ENCODE data around the gene PGGHG.

DNA sequence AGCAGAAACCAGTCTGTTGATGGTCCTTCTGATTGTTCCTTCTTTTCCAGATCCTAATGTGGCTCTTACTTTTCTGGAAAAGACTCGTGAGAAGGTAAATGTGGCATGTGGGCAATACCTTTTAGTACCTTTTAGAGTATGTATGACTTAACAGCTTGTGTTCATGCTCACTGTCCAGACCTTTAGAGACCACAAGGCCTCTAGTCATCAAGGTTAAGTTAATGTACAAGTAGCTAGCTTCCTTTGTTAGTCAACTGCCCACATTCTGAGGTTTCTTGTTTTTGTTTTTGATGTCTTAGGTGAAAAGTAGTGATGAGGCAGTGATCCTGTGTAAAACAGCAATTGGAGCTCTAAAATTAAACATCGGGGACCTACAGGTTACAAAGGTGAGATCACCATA lies 44.5 kb upstream of the PGGHG start:
- TF ChIP-seq, protein P1, sequence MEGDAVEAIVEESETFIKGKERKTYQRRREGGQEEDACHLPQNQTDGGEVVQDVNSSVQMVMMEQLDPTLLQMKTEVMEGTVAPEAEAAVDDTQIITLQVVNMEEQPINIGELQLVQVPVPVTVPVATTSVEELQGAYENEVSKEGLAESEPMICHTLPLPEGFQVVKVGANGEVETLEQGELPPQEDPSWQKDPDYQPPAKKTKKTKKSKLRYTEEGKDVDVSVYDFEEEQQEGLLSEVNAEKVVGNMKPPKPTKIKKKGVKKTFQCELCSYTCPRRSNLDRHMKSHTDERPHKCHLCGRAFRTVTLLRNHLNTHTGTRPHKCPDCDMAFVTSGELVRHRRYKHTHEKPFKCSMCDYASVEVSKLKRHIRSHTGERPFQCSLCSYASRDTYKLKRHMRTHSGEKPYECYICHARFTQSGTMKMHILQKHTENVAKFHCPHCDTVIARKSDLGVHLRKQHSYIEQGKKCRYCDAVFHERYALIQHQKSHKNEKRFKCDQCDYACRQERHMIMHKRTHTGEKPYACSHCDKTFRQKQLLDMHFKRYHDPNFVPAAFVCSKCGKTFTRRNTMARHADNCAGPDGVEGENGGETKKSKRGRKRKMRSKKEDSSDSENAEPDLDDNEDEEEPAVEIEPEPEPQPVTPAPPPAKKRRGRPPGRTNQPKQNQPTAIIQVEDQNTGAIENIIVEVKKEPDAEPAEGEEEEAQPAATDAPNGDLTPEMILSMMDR (IDR thresholded peaks at IDR 0.05), result no peak
- TF ChIP-seq POLR2AphosphoS5 (IDR thresholded peaks at IDR 0.05) (no peak), POLR2A (IDR thresholded peaks at IDR 0.05) (no peak), EP300 (IDR thresholded peaks at IDR 0.05) (no peak)

Data from stomach (tissue), 4 donors.